Neural progenitor cell (in vitro differentiated cells): ENCODE data around the gene CIRBP. TPM values are rescaled to one million over a fixed set of nuclear protein-coding genes. Genes with fewer than 3 reads are reported as not detected.
A peak's percentile ranks its signal among the peaks of the same experiment; 100 is the strongest.

Source experiments
- DNase-seq: peaks from one replicate; pipeline ENCODE4 v3.0.0-alpha.2; 2016; ENCODE audit warnings: low spot score
- H2AFZ ChIP-seq: fragments of 200-600 bp; sonication (generic); replicated peaks from 2 replicates; pipeline ENCODE4 v1.6.1; 2016; ENCODE audit warnings: antibody characterized with exemption
- H3F3A ChIP-seq: fragments of 200-600 bp; sonication (generic); 2 replicates; pipeline ENCODE4 v1.6.1; 2016; ENCODE audit warnings: antibody characterized with exemption, low read depth
- H3K27ac ChIP-seq: fragments of 200-600 bp; sonication (generic); 2 replicates; pipeline ENCODE4 v1.5.1; 2016; ENCODE audit warnings: mild to moderate bottlenecking
- H3K27me3 ChIP-seq: fragments of 200-600 bp; sonication (generic); 2 replicates; pipeline ENCODE4 v1.6.1; 2016; ENCODE audit warnings: mild to moderate bottlenecking, moderate library complexity
- H3K36me3 ChIP-seq: fragments of 200-600 bp; sonication (generic); 2 replicates; pipeline ENCODE4 v1.5.1; 2016
- H3K4me1 ChIP-seq: fragments of 200-600 bp; sonication (generic); 2 replicates; pipeline ENCODE4 v1.6.1; 2016; ENCODE audit warnings: mixed run types
- H3K4me2 ChIP-seq: fragments of 200-600 bp; sonication (generic); 2 replicates; pipeline ENCODE4 v1.6.1; 2016
- H3K4me3 ChIP-seq: fragments of 200-600 bp; sonication (generic); 2 replicates; pipeline ENCODE4 v1.5.1; 2016
- H3K79me2 ChIP-seq: fragments of 200-600 bp; sonication (generic); 2 replicates; pipeline ENCODE4 v1.6.1; 2016; ENCODE audit warnings: low read depth
- H3K9ac ChIP-seq: fragments of 200-600 bp; sonication (generic); 2 replicates; pipeline ENCODE4 v1.6.1; 2016
- H3K9me3 ChIP-seq: fragments of 200-600 bp; sonication (generic); 2 replicates; pipeline ENCODE4 v1.5.1; 2016; ENCODE audit warnings: low read depth
- H4K20me1 ChIP-seq: fragments of 200-600 bp; sonication (generic); 2 replicates; pipeline ENCODE4 v1.6.1; 2016; ENCODE audit warnings: low read depth
- H3K27ac Mint-ChIP-seq: 3 replicates; pipeline ENCODE4 v1.8.0; 2021; ENCODE audit warnings: mixed read lengths
- H3K27me3 Mint-ChIP-seq: 2 replicates; pipeline ENCODE4 v1.8.0; 2022; ENCODE audit warnings: low read depth, mild to moderate bottlenecking, inconsistent platforms, moderate library complexity, mixed read lengths; ENCODE audit not compliant: insufficient read depth
- H3K36me3 Mint-ChIP-seq: 3 replicates; pipeline ENCODE4 v1.8.0; 2021; ENCODE audit warnings: mixed read lengths
- H3K4me1 Mint-ChIP-seq: 3 replicates; pipeline ENCODE4 v1.8.0; 2021; ENCODE audit warnings: mixed read lengths
- H3K4me3 Mint-ChIP-seq: 3 replicates; pipeline ENCODE4 v1.8.0; 2021; ENCODE audit warnings: mild to moderate bottlenecking, moderate library complexity, mixed read lengths
- H3K9me3 Mint-ChIP-seq: 3 replicates; pipeline ENCODE4 v1.8.0; 2020; ENCODE audit warnings: mixed read lengths
- CTCF ChIP-seq: fragments of 200-600 bp; sonication (generic); IDR thresholded peaks from 2 replicates; pipeline ENCODE4 v1.5.1; 2017; ENCODE audit warnings: antibody characterized with exemption, mild to moderate bottlenecking
- EZH2 ChIP-seq: fragments of 200-600 bp; sonication (generic); IDR thresholded peaks from 2 replicates; pipeline ENCODE4 v1.6.1; 2017; ENCODE audit warnings: antibody characterized with exemption, mild to moderate bottlenecking, moderate library complexity
- EZH2phosphoT487 ChIP-seq: fragments of 200-600 bp; sonication (generic); IDR thresholded peaks from 2 replicates; pipeline ENCODE4 v1.6.1; 2017; ENCODE audit warnings: antibody characterized with exemption
- total RNA-seq: library from RNA; depleted of rRNA; stranded (reverse); fragments of >200 nt; gene quantifications from 2 replicates; pipeline ENCODE4 v1.2.3, GENCODE V29; 2015; ENCODE audit warnings: low replicate concordance

Gene CIRBP
- total RNA-seq, 1 donor from 2014 or later: 395 TPM

GRCh38 chr19:1259876-1260748 is 9.0 kb upstream of the CIRBP start:
- H3K36me3 ChIP-seq: no peaks in the 10 kb centered on the region
- no peaks in the 10 kb centered on the region for H3K27me3 ChIP-seq
- H3K4me3 Mint-ChIP-seq: peak overlapping the region; percentile 77
- H3K36me3 Mint-ChIP-seq: peaks cover 5% of the 10 kb centered on the region
- peaks cover 59% of the 10 kb centered on the region for H3K4me1 Mint-ChIP-seq
- TF ChIP-seq EZH2 (no peak), EZH2phosphoT487 (no peak), CTCF (no peak)
- H3K4me2 ChIP-seq: peak overlapping the region; percentile 75
- H3K27me3 Mint-ChIP-seq: peaks cover 11% of the 10 kb centered on the region
- H3K9me3 Mint-ChIP-seq: no peaks in the 10 kb centered on the region
- H3K9ac ChIP-seq: no peak overlapping the region
- no peak overlapping the region for H2AFZ ChIP-seq
- DNase-seq: peak; percentile 37
- H3F3A ChIP-seq: peaks cover 77% of the 10 kb centered on the region
- peak overlapping the region; percentile 69 for H3K27ac Mint-ChIP-seq
- peak overlapping the region; percentile 30 for H3K4me3 ChIP-seq
- H3K79me2 ChIP-seq: peaks cover 36% of the 10 kb centered on the region
- peaks cover 48% of the 10 kb centered on the region for H3K4me1 ChIP-seq
- peaks cover 55% of the 10 kb centered on the region for H4K20me1 ChIP-seq
- H3K27ac ChIP-seq: peak overlapping the region; percentile 85
- H3K9me3 ChIP-seq: no peaks in the 10 kb centered on the region

- H2AFZ ChIP-seq: peak overlapping the region; percentile 8
- peak; percentile 99 for DNase-seq
- Mint-ChIP-seq H3K9me3 (no peaks in the 10 kb centered on the region), H3K4me3 (peak overlapping the region; percentile 88), H3K27me3 (peaks cover 12% of the 10 kb centered on the region), H3K36me3 (peaks cover 5% of the 10 kb centered on the region), H3K4me1 (peaks cover 66% of the 10 kb centered on the region), H3K27ac (peak overlapping the region; percentile 79)
- peaks cover 56% of the 10 kb centered on the region for H3K4me1 ChIP-seq
- no peak overlapping the region for H3K27ac ChIP-seq
- peak overlapping the region; percentile 73 for H3K4me3 ChIP-seq
- H3F3A ChIP-seq: peaks cover 76% of the 10 kb centered on the region
- H3K4me2 ChIP-seq: peak overlapping the region; percentile 91
- no peaks in the 10 kb centered on the region for H3K27me3 ChIP-seq
- H3K9me3 ChIP-seq: no peaks in the 10 kb centered on the region
- no peak overlapping the region for H3K9ac ChIP-seq
- H3K79me2 ChIP-seq: peaks cover 27% of the 10 kb centered on the region
- H3K36me3 ChIP-seq: no peaks in the 10 kb centered on the region
- TF ChIP-seq EZH2phosphoT487: no peak
- TF ChIP-seq CTCF: no peak
- no peak for TF ChIP-seq EZH2
- H4K20me1 ChIP-seq: peaks cover 46% of the 10 kb centered on the region
These were observed 8.2 kb upstream of the CIRBP start for GRCh38 chr19:1260749-1261537.

DNA sequence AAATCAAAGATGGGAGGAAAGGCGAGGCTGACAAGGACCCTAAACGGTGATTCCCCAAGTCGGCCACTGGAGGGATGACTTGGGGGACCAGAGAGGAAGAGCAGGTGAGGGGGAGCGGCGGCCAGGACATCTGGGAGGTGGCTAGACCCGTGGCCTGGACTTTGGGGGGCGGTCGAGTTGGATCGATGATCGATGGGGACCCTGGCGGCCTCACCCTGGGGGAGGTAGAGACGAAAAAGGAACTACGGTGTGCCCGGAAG is 7.7 kb upstream of the CIRBP start:
- H3K9me3 ChIP-seq: no peaks in the 10 kb centered on the region
- Mint-ChIP-seq H3K36me3 (peaks cover 5% of the 10 kb centered on the region), H3K4me3 (peak overlapping the region; percentile 88), H3K9me3 (no peaks in the 10 kb centered on the region), H3K4me1 (peaks cover 67% of the 10 kb centered on the region), H3K27me3 (peaks cover 12% of the 10 kb centered on the region), H3K27ac (peak overlapping the region; percentile 79)
- no peaks in the 10 kb centered on the region for H3K36me3 ChIP-seq
- H3K4me1 ChIP-seq: peaks cover 58% of the 10 kb centered on the region
- H3K27me3 ChIP-seq: no peaks in the 10 kb centered on the region
- H3K4me2 ChIP-seq: peak overlapping the region; percentile 91
- H4K20me1 ChIP-seq: peaks cover 41% of the 10 kb centered on the region
- peak overlapping the region; percentile 73 for H3K4me3 ChIP-seq
- TF ChIP-seq CTCF (peak; percentile 48), EZH2 (no peak), EZH2phosphoT487 (no peak)
- peaks cover 74% of the 10 kb centered on the region for H3F3A ChIP-seq
- H3K27ac ChIP-seq: no peak overlapping the region
- H3K79me2 ChIP-seq: peaks cover 22% of the 10 kb centered on the region
- H2AFZ ChIP-seq: peak overlapping the region; percentile 8
- peak; percentile 81 for DNase-seq
- H3K9ac ChIP-seq: no peak overlapping the region
